Right ventricle myocardium inferior (tissue), 1 donor: ENCODE data around the gene TIMP2. TPM values are rescaled to one million over a fixed set of nuclear protein-coding genes. Genes with fewer than 3 reads are reported as not detected.
A peak's percentile ranks its signal among the peaks of the same experiment; 100 is the strongest.
"Not testable (repeated sequence)": the region's sequence is repeated elsewhere in the genome, so short reads cannot be mapped to it uniquely, and the experiment has no call there.

Experiments
- ATAC-seq: fragments of 200-7000 bp; cut with Tn5 transposase; one replicate; pipeline ENCODE4 v1.9.1; 2020; ENCODE audit warnings: mild to moderate bottlenecking, moderate library complexity
- DNase-seq: peaks from one replicate; pipeline ENCODE4 v3.0.0; 2021; ENCODE audit errors: missing footprints
- intact Hi-C: fragments of 100-400 bp; cut with DNase I; formaldehyde crosslinking; loops from one replicate; pipeline ENCODE4 v1.11.0; 2022
- total RNA-seq: library from RNA; stranded (reverse); fragmentation: NEBNext Ultra II Directional; extraction: Animal tissue kit (Norgen Biotek cat#: 25700); gene quantifications from one replicate; pipeline ENCODE4 v1.2.1, GENCODE V29; 2021
- donor health status: DM: no; HTN: yes; CAD: no; lungs with severe emphysema.

The TIMP2 gene
- total RNA-seq, 1 donor from 2014 or later: 138 TPM

GRCh38 chr17:78959803-78960202, 34.6 kb upstream of the TIMP2 start:
- no peak for ATAC-seq
- no peak for DNase-seq
- intact Hi-C loops: no loop called here

- ATAC-seq: no peak
- DNase-seq: no peak
- intact Hi-C loops: no loop called here
Measured at GRCh38 chr17:78958641-78959127, 33.5 kb upstream of the TIMP2 start.

- intact Hi-C loops: no loop called here
- DNase-seq (no peak), ATAC-seq (no peak)
Measured at GRCh38 chr17:78957128-78957527, 31.9 kb upstream of the TIMP2 start.

DNA sequence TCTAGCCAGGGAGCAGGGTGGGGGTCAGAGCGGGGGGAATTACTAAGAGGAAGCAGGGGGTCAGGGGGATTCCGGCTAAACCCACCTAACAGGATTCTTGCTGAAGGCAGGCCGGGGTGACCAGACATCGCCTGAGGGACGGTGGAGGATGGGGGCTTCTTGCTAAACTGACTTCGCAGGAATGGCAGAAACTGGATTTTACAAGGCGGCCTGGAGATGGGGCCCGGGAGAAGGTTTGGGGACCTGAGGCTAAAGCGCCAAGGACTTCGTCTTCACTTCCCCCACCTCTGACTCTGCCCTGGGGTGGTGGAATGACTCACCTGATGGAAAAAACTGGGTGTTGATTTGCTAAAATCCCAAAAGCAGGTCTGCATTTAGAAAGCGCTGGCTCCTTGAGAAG, 31.1 kb upstream of the TIMP2 start:
- ATAC-seq (no peak), DNase-seq (no peak)
- intact Hi-C loops: no loop called here

GRCh38 chr17:78954684-78955083, 29.5 kb upstream of the TIMP2 start:
- intact Hi-C loops: no loop called here
- no peak for ATAC-seq
- no peak for DNase-seq

DNA sequence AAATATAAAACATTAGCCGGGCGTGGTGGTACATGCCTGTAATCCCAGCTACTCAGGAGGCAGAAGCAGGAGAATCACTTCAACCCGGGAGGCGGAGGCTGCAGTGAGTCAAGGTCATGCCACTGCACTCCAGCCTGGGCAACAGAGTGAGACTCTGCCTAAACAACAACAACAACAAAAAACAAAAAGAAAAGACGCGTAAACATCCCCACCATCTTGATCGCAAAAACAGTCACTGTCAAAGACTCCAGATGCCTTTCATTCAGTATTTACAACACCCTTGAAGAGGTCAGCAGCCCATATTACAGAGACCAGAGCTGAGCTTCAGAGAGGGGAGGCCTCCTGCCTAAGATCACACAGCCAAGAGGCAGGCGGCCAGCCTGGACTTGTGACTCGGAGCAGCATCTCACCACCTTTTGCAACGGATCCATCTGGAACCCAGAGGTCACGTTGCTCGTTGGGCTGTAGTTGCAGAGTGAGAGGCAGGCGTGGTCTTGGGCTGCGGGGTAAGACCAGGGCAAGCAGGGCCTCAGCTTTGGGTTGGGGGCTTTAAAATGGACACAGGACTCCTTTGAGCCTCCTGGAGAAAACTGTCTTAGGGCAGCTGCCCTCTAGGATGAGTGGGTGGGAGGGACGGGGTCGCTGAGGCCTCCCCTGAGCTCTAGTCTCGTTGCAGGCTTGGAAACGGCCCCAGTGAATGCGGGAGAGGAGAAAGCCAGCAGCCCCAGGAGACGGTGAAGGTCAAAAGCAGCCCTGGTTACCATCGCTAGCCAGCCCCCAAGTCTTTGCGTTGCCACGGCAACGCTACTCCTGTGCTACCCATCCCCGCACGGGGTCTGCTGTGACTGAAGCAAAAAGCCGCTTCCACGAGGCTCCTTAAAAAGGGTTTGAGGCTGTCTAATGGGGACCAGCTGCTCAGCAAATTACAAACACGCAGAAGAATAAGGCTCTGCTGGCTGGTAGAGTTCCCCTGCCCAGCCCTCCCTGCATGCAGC, 28.5 kb upstream of the TIMP2 start:
- DNase-seq: no peak
- peak; percentile 33 for ATAC-seq
- intact Hi-C loops: no loop called here

DNA sequence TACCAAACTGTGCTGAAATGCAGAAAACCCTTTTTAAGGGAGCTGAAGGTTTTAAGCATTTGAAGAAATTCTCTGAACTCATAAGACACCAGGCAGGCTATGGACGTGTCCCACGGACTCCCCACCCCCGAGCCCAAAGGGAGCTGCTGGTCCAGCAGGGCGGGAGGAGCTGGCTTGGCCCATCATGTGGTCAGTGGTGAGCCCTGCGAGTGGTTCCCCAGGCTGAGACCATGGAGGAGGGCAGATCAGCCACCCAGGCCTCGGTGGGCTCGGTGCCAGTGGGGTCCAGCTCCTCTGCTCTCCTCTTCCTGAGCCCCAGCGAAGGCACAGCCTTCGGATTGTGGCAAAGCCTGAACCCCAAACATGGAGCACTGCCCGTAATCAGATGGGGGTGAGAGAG, 27.5 kb upstream of the TIMP2 start:
- DNase-seq (no peak), ATAC-seq (no peak)
- intact Hi-C loops: no loop called here

DNA sequence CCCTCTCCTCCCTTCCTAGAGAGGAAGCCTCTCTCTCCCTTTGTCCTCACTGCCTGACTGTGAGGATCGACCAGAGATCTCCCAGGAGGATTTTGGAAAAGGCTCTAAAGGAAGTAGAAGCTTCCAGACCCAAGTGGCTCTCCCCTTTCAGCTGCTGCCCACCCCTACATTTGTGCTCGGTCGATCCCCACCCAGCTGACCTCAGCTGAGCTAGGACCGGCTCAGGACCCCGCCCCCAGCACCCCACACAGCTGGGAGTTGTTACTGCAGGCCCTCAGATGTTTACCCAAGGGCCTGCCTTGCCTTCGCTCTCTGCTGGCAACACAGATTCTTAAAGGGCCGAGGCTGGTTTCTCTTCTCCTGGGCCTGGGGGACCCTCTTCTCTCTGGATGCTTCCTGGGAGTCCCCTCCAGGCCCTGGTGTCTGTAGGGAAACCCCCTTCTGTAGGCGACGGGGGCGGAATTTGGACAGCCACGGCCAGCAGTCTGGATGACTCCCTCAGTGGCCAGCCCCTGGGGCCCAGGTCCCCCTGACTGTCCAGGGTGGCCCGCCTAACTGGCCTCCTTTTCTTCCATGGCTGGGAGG, 26.9 kb upstream of the TIMP2 start:
- no peak for DNase-seq
- peak; percentile 63 for ATAC-seq
- intact Hi-C loops: no loop called here

- ATAC-seq (no peak), DNase-seq (no peak)
- intact Hi-C loops: no loop called here
Measured at GRCh38 chr17:78950870-78951269, 25.7 kb upstream of the TIMP2 start.

DNA sequence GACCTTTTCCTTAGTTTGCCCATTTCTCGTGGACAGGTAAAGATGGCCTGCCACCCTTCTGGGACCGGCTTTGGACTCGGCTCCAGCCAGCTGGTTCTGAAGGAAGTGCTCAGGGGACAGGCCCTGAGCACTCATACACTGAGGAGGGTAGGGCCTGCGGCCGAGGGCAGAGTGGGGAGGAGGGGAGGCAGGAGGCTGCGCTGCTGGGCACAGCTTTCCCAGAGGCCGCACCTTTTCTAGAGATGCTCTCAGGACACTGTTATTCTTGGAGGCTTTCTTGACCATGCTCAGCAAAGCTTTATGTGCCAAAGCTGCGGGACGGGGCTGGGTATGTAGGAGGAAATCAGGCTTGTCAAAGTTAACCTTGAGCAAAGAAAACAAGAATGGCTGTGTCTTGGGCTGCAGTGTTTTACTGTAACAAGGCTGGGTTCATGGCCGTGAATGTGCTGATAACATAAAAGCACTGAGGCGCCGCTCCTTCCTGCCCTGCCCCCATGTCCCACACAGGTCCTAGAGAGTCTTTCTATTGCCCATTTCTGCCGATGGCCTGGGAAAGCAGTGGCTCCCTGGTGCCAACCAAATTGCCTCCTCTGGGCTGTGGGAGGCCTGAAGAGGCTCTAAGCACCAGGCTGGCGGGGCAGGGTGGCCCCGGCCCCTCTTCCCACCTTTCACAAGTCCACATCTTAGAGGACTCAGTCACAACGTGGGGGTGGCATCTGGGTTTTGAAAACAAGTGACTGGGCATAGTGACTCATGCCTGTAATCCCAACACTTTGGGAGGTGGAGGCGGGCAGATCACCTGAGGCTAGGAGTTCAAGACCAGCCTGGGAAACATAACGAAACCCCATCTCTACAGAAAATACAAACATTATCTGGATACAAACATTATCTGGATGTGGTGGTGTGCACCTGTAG, 22.3 kb upstream of the TIMP2 start:
- no peak for DNase-seq

GRCh38 chr17:78946631-78947030, 21.4 kb upstream of the TIMP2 start:
- ATAC-seq (no peak), DNase-seq (no peak)
- intact Hi-C loops: no loop called here

More for the DNA sequence above, 22.3 kb upstream of the TIMP2 start:
- intact Hi-C loops: no loop called here
- no peak for ATAC-seq

GRCh38 chr17:78946131-78946530, 20.9 kb upstream of the TIMP2 start:
- ATAC-seq (no peak), DNase-seq (no peak)
- intact Hi-C loops: no loop called here

DNA sequence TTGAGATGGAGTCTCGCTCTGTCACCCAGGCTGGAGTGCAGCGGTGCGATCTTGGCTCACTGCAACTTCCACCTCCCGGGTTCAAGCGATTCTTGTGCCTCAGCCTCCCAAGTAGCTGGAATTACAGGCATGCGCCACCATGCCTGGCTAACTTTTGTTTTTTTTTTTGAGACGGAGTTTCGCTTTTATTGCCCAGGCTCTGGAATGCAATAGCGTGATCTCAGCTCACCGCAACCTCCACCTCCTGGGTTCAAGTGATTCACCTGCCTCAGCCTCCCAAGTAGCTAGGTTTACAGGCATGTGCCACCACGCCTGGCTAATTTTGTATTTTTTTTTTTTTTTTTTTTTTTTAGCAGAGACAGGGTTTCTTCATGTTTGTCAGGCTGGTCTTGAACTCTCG, 20.3 kb upstream of the TIMP2 start:
- DNase-seq, intact Hi-C loops, ATAC-seq: not testable (repeated sequence)

DNA sequence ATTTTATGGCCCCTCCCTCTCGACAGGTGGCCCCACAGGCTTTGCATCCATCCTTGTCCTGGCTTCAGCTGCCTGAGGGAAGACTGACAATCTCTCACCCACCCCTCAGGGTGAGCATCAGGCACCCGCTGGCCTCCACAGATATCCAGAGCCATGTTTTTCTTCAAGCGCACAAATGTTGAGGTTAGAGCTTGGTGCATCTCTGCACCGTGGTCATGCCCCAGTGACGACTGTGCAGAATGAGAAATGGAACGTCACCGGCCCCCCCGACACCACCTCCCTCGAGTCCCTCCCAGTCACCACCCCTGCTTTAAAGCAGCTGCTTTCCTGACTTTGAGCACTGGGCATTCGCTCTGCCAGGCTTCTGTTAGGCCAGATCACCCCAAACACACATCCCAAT, 19.8 kb upstream of the TIMP2 start:
- intact Hi-C loops: no loop called here
- no peak for DNase-seq
- no peak for ATAC-seq

- DNase-seq: no peak
- intact Hi-C loops: no loop called here
Measured at GRCh38 chr17:78944026-78944425, 18.8 kb upstream of the TIMP2 start.

GRCh38 chr17:78940708-78941107, 15.5 kb upstream of the TIMP2 start:
- no peak for DNase-seq
- no peak for ATAC-seq
- intact Hi-C loops: no loop called here

More at GRCh38 chr17:78944026-78944425, 18.8 kb upstream of the TIMP2 start:
- ATAC-seq: no peak

- no peak for DNase-seq
- intact Hi-C loops: no loop called here
- no peak for ATAC-seq
Measured at GRCh38 chr17:78940258-78940657, 15.1 kb upstream of the TIMP2 start.

- intact Hi-C loops: no loop called here
- ATAC-seq: no peak
- no peak for DNase-seq
Measured at GRCh38 chr17:78939615-78940014, 14.4 kb upstream of the TIMP2 start.

DNA sequence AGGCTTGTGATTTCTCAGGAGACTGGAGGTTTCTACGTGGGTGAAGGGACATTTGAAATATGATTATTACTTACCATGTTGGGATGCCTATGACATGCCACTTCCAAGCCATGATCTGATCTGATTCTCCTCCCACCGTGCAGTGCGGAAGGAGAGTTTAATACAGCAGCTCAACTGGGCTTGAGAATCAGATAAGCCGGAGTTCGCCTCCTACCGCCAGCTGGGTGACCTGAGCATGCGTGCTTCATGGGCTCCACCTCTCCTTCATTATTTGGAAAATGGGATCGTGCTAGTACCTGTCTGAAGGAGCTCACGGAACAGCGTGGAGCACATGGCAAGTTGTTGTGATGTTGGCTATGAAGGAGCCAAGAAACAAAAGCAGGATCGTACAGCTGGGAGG, 12.4 kb upstream of the TIMP2 start:
- no peak for ATAC-seq
- DNase-seq: no peak
- intact Hi-C loops: no loop called here
